Neural progenitor cell (in vitro differentiated cells): Measurements from ENCODE around the gene RAPH1.
"Not testable (repeated sequence)": the region's sequence is repeated elsewhere in the genome, so short reads cannot be mapped to it uniquely, and the experiment has no call there.

ENCODE experiments used
- CTCF ChIP-seq: fragments of 200-600 bp; sonication (generic); IDR thresholded peaks from 2 replicates; pipeline ENCODE4 v1.5.1; 2017; ENCODE audit warnings: antibody characterized with exemption, mild to moderate bottlenecking
- EZH2 ChIP-seq: fragments of 200-600 bp; sonication (generic); IDR thresholded peaks from 2 replicates; pipeline ENCODE4 v1.6.1; 2017; ENCODE audit warnings: antibody characterized with exemption, mild to moderate bottlenecking, moderate library complexity
- EZH2phosphoT487 ChIP-seq: fragments of 200-600 bp; sonication (generic); IDR thresholded peaks from 2 replicates; pipeline ENCODE4 v1.6.1; 2017; ENCODE audit warnings: antibody characterized with exemption

GRCh38 chr2:203536586-203536951 lies 1.5 kb upstream of the RAPH1 start:
- TF ChIP-seq EZH2phosphoT487, CTCF, EZH2: not testable (repeated sequence)
